GM19463 (cell line): ENCODE results near the gene ARMC12.
"Not testable (repeated sequence)": the region's sequence is repeated elsewhere in the genome, so short reads cannot be mapped to it uniquely, and the experiment has no call there.

Source experiments
- ATAC-seq: cut with Tn5 transposase; IDR thresholded peaks from one replicate; pipeline ENCODE4 v1.9.1; 2021; ENCODE audit warnings: mild to moderate bottlenecking, moderate library complexity; ENCODE audit not compliant: unreplicated experiment

The ARMC12 gene

DNA sequence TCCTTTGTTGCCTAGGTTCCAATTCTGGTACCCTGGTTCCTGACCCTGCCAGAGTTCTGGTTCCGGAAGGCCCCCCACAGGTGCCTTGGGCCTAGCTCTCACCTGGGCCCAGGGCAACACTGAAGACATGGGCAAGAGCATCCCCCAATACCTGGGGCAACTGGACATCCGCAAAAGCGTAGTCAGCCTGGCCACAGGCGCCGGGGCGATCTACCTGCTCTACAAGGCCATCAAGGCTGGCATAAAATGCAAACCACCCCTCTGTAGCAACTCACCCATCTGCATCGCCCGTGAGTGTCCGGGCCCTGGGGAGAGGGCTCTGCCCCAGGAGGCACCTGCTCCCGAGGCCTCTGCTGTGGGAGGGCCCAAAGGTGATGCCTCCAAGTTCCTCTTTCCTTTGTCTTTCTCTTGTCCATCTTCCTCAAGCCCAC is at the start of gene ARMC12:
Gene ARMC12, plus strand, starts transcription at position 51 of the 431 bp plus-strand sequence. Its CDS starts 77 bp downstream, at position 128.
- no peak for ATAC-seq

DNA sequence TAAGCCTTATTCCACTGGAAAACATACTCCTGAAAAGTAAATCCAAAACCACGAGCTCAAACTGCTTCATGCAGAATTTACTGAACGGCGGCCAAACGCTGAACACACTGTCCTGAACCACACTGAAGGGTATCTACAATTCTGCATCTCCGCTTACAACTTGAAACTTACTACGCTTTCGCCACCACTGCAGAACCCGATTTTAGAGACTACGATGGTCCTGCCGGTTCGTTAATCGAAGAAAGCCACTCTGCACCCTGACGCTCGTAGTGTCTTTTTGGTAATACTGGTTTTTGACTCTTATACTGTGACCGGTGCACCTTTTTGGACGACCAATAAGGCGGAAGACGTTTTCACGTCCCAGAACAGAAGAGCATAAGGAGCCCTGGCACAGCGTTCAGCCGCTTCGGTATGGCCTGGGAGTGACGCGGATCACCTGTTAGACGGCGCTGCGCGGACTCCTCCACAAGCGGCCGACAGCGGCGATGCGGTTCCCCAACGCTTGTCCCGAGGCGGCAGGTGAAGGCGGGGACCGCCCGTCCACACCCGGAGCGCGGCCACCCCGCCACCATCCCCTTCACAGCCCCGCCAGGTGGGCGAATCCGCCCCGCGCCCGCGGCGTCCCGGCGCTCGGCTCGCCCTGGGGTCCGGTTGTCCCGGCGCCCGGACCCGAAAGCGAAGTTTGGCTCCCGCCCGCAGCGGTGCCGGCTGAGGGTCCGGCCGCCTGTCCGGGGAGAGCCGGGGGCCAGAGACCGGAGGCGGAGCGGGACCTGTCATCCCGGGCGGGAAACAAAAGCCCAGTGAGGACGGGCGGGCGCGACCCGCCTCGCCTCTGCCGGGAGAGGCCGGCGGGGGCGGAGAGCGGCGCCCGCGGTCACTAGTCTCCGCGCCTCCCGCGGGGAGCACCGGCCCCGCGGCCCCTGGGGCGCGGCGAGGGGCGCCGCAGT is 48.9 kb upstream of the ARMC12 start:
- ATAC-seq, result peak; percentile 39

DNA sequence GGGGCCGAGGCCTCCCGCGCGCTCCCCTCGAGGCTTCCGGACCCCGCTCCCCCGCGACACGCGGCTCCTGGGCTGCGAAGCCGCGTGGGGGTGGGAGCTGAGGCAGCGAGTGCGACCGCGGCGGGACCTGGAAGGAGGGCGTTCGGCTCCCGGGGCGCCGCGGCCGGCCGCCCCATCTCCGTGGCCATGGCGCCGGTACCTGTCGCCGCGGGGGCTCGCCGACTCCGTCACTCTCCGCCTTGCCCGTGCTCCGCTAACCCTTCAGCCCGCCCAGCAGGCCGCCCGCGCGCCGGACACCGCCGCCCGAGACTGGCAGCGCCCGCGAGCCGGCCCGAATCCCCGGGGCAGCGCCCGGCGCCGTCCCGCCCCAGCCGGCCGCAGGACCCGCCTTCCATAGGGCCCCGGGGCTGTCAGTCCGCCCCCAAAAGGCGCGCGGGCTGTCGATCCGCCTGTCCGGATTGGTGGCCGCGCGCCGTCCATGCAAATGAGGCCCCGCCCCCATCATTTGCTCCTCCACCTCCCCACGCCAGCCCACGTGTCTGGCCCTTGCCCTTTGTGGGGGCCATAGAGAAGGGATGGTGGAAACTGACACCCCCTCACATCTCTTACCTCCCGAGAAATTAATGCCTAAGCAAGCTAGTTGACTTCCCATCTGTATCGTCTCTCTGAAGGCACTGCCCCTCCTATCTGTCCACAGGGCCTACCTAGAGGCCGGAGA is 48.1 kb upstream of the ARMC12 start, which contains the start of gene FKBP5:
Gene FKBP5, minus strand, starts transcription at position 311 of the 718 bp plus-strand sequence. CDS start 46,091 bp downstream, outside the sequence.
- ATAC-seq, result peak; percentile 88

DNA sequence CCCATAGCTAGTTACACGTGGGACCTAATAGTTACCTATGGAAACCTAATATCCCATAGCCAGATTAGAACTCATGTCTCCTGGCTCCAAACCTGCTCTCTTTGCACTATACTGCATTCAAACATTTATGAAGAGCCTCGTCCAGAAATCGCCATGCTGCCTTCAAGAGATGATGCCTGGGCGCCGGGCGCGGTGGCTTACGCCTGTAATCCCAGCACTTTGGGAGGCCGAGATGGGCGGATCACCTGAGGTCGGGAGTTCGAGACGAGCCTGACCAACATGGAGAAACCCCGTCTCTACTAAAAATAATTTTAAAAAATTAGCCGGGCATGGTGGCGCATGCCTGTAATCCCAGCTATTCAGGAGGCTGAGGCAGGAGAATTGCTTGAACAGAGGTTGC is 46.8 kb upstream of the ARMC12 start:
- ATAC-seq, result not testable (repeated sequence)

DNA sequence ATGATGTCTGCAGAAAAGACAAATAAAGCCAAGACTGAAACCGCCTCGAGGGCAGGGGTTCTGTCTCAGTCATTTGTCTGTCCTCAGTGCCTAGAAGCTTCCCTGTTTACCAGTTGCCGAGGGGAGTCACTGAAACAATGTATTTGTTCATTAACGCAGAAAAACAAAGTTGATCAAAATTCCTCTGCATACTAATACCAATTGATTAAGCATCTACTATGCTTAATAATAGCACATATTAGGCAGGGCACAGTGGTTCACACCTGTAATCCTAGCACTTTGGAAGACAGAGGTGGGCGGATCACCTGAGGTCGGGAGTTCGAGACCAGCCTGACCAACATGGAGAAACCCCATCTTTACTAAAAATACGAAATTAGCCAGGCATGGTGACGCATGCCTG is 46.3 kb upstream of the ARMC12 start:
- ATAC-seq, result no peak

DNA sequence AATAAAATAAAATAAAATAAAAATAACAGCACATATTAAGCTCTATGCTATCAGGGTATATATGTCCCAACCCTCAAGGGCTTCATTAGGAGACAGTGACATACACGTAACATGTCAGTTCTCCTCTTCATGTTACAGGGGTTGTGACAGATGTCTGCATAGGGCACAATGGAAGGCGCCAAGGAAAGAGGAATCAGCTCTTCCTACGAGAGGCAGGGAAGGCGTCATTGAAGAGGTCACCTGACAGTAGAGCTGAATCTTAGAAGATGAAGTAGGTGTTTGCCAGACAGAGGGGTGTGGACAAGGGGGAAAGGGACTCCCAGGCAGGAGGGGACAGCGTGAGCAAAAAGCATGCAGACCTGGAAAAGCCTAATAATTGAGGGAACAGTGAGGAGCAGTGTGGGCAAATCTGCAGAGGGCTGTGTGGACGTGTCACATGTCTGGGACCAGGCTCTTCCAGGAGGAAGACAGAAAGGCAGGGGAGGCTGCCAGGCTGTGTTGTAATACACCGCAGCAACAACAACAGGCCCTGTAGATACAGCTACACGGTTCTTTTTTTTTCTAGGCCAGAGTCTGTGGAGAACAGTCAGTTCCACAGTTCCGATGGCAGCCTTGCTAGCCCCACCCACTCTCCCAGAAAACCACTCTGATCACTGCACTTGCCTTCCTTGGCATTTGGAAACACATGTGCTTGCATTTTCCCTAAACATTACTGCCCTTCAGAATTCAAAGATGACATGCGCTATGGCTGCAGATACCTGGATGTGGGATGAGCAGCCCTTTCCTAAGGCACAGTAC is 45.6 kb upstream of the ARMC12 start:
- ATAC-seq, result no peak

- no peak for ATAC-seq
Observed at GRCh38 chr6:35694462-35694861, 42.4 kb upstream of the ARMC12 start.

- not testable (repeated sequence) for ATAC-seq
Observed at GRCh38 chr6:35698430-35698829, 38.4 kb upstream of the ARMC12 start.

- no peak for ATAC-seq
Observed at GRCh38 chr6:35698858-35699257, 38.0 kb upstream of the ARMC12 start.

- no peak for ATAC-seq
Observed at GRCh38 chr6:35703554-35703953, 33.3 kb upstream of the ARMC12 start.

DNA sequence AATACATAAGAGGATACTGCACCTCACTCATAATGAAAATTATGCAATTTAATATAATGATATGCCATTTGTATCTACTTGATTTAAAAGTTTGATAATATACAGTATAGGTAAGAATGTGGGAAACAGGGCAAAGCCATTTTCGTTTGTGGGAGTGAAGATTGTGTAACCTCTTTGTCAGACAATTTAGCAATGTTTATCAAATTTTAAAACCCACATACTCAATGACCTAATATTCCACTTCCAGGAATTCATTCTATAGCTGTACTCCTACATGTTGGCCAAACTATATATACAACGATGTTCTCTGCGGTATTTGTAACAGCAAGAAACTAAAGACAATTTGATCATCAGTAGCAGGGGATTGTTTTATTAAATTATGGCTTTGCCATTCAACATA is 30.4 kb upstream of the ARMC12 start:
- ATAC-seq, result no peak

- no peak for ATAC-seq
Observed at GRCh38 chr6:35707714-35708407, 29.0 kb upstream of the ARMC12 start.

- no peak for ATAC-seq
Observed at GRCh38 chr6:35708585-35708984, 28.2 kb upstream of the ARMC12 start.

DNA sequence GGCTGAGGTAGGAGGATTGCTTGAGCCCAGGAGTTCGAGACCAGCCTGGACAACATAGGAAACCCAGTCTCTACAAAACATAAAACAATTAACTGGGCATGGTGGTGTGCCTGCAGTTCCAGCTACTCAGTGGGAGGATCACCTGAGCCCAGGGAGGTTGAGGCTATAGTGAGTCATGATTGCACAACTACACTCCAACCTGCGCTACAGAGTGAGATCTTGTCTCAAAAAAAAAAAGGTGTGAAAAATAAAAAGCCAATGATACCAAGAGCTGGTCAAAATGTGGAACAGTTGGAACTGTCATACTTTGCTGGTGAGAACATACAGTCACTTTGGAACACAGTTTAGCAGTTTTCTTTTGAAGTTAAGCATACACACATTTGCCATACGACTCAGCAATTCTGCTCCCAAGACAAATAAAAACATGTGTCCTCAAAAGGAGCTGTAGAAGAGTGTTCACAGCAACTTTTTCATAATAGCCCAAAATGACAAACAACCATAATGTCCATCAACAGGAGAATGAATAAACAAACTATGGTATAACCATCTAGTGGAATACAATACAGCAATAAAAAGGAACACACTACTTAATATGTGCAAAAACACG is 26.5 kb upstream of the ARMC12 start:
- no peak for ATAC-seq

DNA sequence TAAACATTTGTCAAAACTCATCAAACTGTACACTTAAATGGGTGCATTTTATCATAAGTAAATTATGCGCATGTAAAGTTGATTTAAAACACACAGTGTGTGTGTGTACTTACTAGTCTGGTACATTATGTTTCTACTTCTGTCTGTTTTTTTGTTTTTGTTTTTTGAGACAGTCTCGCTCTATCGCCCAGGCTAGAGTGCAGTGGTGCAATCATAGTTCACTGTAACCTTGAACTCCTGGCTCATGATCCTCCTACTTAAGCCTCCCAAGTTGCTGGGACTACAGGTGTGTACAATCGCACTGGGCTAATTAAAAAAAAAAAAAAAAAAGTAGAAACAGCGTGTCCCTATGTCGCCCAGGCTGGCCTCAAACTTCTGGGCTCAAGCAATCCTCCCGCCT is 25.1 kb upstream of the ARMC12 start:
- no peak for ATAC-seq

GRCh38 chr6:35713006-35713767 is 23.6 kb upstream of the ARMC12 start:
- ATAC-seq, result no peak

DNA sequence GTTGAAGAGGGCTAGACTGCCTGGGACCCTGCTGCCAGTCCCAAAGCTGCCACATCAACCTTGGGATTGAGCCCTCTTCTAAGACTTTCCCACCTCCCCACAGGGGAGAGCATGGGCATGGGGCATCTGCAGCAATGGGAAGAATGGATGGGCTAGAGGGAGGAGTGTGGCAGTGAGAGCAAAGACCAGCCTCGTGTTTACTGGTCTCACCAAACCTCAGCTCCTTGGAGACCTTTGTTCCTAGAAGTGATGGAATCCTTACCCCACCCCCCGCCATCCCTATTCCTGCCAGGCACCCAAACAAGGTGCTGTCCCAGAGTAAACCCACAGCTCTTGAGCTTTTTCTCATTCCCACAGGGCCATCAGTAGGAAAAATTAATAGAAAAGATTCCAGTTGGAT is 20.0 kb upstream of the ARMC12 start:
- no peak for ATAC-seq

DNA sequence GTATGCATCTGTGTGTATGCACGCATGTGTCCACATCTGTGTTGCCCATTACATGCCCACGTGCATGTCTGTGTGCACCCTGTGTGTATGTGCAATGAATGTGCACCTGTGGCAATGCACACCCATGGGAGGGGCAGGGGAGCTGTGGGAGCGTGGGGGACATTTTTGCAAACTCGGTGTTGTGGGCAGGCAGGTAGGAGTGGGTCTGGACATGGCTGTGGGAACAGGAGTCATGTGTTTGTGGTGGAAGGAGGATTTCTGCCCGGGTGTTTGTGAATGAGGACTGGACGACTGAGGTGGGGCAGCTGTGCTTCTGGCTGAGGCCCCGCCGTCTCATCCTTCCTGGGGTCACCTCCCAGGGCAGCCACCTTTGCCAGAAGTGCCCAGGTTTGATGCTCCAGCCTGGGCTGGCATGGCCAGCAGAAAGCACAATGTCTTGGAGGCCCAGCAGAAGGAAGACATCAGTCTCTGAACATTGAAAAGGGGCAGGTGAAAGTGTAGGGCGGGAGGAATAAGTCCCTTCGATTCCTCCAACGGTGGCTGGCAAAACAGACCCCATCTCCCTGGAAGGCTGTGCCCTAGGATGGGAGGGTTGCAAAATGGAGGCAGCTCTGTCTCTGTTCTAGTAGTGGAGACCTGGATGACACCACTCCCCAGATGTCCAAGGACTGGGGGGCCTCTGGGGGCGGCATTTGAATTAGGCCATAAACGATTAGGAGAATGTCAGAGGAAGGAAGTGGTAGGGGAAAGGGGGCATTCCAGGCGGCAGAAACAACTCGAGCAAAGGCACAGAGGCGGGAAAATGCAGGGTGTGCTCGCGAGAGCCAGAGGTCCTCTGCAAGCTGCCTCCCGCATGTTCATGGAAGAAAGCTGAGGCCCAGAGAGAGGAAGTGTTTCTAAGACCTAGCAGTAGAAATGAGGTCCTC is 19.1 kb upstream of the ARMC12 start:
- no peak for ATAC-seq
